Left ventricle myocardium inferior (tissue), 1 donor: ENCODE results near the gene TCEAL4. TPM values are rescaled to one million over a fixed set of nuclear protein-coding genes. Genes with fewer than 3 reads are reported as not detected.
A peak's percentile ranks its signal among the peaks of the same experiment; 100 is the strongest.

Source experiments
- DNase-seq: peaks from one replicate; pipeline ENCODE4 v3.0.0-alpha.2; 2020
- H3K27ac ChIP-seq: fragments of 200-600 bp; replicated peaks from 2 replicates; pipeline ENCODE4 v1.8.0; 2021
- H3K27me3 ChIP-seq: fragments of 200-600 bp; 2 replicates; pipeline ENCODE4 v1.8.0; 2021; ENCODE audit warnings: low read depth
- H3K36me3 ChIP-seq: fragments of 200-600 bp; 2 replicates; pipeline ENCODE4 v1.8.0; 2021
- H3K4me1 ChIP-seq: fragments of 200-600 bp; 2 replicates; pipeline ENCODE4 v1.8.0; 2021
- H3K4me3 ChIP-seq: fragments of 200-600 bp; 2 replicates; pipeline ENCODE4 v1.8.0; 2021; ENCODE audit warnings: mild to moderate bottlenecking, moderate library complexity
- H3K9me3 ChIP-seq: fragments of 200-600 bp; replicated peaks from 2 replicates; pipeline ENCODE4 v1.8.0; 2021
- CTCF ChIP-seq: fragments of 200-600 bp; IDR thresholded peaks from 2 replicates; pipeline ENCODE4 v1.8.0; 2021; ENCODE audit warnings: antibody characterized with exemption, mild to moderate bottlenecking, borderline replicate concordance
- intact Hi-C: fragments of 100-400 bp; cut with micrococcal nuclease; formaldehyde crosslinking; loops from one replicate; pipeline ENCODE4 v1.11.0; 2022
- total RNA-seq: library from RNA; stranded (reverse); fragmentation: NEBNext Ultra II Directional; extraction: Animal tissue kit (Norgen Biotek cat#: 25700); gene quantifications from one replicate; pipeline ENCODE4 v1.2.1, GENCODE V29; 2021
- donor health status: DM: no; HTN: yes; CAD: no; lungs with severe emphysema.

TCEAL4 gene
- total RNA-seq, 1 donor from 2014 or later = 60.4 TPM

DNA sequence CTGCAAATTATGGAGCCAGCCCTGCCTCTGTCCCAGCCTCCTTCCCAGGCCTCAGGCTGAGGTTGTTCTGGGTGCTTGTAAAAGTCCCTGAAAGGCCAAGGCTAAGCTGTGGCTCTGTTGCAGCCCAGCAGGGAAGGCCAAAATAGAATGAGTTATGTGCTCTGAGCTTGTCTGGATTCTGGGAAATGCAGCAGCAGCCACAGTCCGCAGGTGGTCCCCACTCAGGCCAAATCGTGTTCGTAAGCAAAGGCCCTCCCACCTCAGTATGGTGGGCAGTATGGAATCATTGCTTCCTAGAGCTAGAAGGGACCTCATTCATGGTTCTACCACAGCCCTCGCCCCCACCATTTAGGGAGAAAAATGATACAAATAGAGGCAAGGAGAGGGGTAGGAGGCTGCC is 38.8 kb downstream of the TCEAL4 start:
- intact Hi-C loops = no loop called here
- H3K27ac ChIP-seq = peak overlapping the region; percentile 5
- no peak overlapping the region for H3K4me3 ChIP-seq
- no peak for TF ChIP-seq CTCF
- DNase-seq = no peak
- no peaks in the 10 kb centered on the region for H3K9me3 ChIP-seq
- no peaks in the 10 kb centered on the region for H3K27me3 ChIP-seq
- H3K36me3 ChIP-seq = no peaks in the 10 kb centered on the region
- peaks cover 26% of the 10 kb centered on the region for H3K4me1 ChIP-seq

DNA sequence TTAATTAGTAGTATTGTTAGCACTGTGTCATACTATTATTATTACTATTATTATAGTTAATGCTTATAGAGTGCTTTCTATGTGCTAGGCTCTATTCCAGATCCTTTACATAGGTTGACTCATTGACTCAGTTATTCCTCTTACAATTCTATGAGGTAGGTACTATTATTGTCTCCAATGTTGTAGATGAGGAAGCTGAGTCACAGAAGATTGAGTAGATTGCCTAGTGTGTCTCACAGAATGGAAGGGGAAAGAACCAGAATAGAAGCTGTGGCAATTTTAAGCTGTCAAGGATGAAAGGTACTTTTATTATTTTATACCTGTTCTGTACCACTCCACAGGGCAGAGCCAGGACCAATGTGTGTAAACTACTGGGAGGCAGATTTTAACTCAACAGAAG is 41.5 kb downstream of the TCEAL4 start:
- Histone ChIP-seq H3K27me3 (no peaks in the 10 kb centered on the region), H3K27ac (no peak overlapping the region), H3K9me3 (no peaks in the 10 kb centered on the region), H3K4me1 (peaks cover 33% of the 10 kb centered on the region), H3K36me3 (no peaks in the 10 kb centered on the region), H3K4me3 (no peak overlapping the region)
- intact Hi-C loops = no loop called here
- no peak for TF ChIP-seq CTCF
- DNase-seq = no peak

GRCh38 chrX:103628386-103629317 is 43.3 kb downstream of the TCEAL4 start, which contains the start of gene TCEAL1:
TSS of gene TCEAL1 (plus strand) at chrX:103628975. CDS start at chrX:103629917, 942 bp downstream.
- intact Hi-C loops = no loop called here
- TF ChIP-seq CTCF = no peak
- Histone ChIP-seq H3K4me3 (peak within 1 kb of the TSS; percentile 78), H3K9me3 (no peaks in the 10 kb centered on the region), H3K27me3 (no peaks in the 10 kb centered on the region), H3K4me1 (peaks cover 33% of the 10 kb centered on the region), H3K36me3 (no peaks in the 10 kb centered on the region), H3K27ac (peak within 1 kb of the TSS; percentile 95)
- peak; percentile 47 for DNase-seq

DNA sequence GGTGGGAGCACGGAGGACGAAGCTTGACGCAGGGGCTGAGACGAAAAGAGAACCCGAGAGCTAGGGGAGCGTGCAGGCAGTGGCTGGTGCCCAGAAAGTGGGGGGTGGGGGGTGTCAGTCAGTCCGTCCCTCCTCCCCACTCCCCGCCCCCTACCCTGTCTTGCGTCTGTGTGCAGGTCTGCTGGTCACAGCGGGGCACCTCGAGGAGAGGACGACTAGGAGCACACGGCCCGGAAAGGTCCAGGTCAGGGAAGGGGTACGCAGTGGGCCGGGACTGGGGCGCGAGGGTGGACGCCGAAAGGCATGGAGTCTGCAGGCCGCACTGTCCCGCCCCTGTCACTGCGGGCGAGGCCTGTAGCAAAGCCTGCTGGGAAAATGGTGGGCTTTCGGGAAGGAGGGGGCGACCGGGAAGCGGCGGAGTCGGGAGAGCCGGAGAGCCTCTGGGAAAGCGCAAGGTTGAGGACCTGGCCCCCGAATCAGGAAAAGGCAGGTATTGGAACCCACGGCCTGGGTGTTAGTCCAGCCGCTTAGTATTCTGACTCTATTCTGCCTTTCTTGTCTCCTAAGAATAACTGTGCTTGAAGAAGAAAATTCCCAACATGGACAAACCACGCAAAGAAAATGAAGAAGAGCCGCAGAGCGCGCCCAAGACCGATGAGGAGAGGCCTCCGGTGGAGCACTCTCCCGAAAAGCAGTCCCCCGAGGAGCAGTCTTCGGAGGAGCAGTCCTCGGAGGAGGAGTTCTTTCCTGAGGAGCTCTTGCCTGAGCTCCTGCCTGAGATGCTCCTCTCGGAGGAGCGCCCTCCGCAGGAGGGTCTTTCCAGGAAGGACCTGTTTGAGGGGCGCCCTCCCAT is 44.2 kb downstream of the TCEAL4 start:
- peak; percentile 62 for DNase-seq
- H3K36me3 ChIP-seq = no peaks in the 10 kb centered on the region
- no peaks in the 10 kb centered on the region for H3K27me3 ChIP-seq
- H3K27ac ChIP-seq = peak overlapping the region; percentile 95
- peaks cover 33% of the 10 kb centered on the region for H3K4me1 ChIP-seq
- H3K4me3 ChIP-seq = peak overlapping the region; percentile 78
- intact Hi-C loops = no loop called here
- peak; percentile 55 for TF ChIP-seq CTCF
- H3K9me3 ChIP-seq = no peaks in the 10 kb centered on the region

- Histone ChIP-seq H3K4me1 (peaks cover 30% of the 10 kb centered on the region), H3K9me3 (no peaks in the 10 kb centered on the region), H3K27me3 (no peaks in the 10 kb centered on the region), H3K4me3 (peak overlapping the region; percentile 78), H3K36me3 (no peaks in the 10 kb centered on the region), H3K27ac (peak overlapping the region; percentile 95)
- no peak for DNase-seq
- no peak for TF ChIP-seq CTCF
- intact Hi-C loops = no loop called here
Observed at GRCh38 chrX:103630171-103630511, 44.8 kb downstream of the TCEAL4 start.
